ENCODE data around the gene SLC29A1. TPM values are rescaled to one million over a fixed set of nuclear protein-coding genes. Genes with fewer than 3 reads are reported as not detected.
A peak's percentile ranks its signal among the peaks of the same experiment; 100 is the strongest.

SLC29A1 gene
- total and polyA plus RNA-seq, 5 donors, result 63.2 to 177 (median 138) TPM

GRCh38 chr6:44211284-44211683 lies 12.1 kb upstream of the SLC29A1 start:
- no peak overlapping the region for H3K4me3 ChIP-seq (ENCODE audit: low read length)
- no peak for ATAC-seq
- H3K4me1 ChIP-seq (ENCODE audit: control insufficient read depth, insufficient read depth, low read length), result peaks cover 1% of the 10 kb centered on the region
- DNase-seq, result peak in 1 of 3 donors; percentile 12
- intact Hi-C loops (cut with DNase I), result no loop called here
- no peaks in the 10 kb centered on the region for H3K9me3 ChIP-seq (ENCODE audit: control insufficient read depth, low read length)
- no peak overlapping the region for H3K27ac ChIP-seq (ENCODE audit: low read length)
- no peaks in the 10 kb centered on the region for H3K27me3 ChIP-seq (ENCODE audit: control insufficient read depth, insufficient read depth)
- WGBS, result 88% methylated on average over 3 of the region's 3 CpGs

GRCh38 chr6:44214307-44214706 lies 9.1 kb upstream of the SLC29A1 start:
- Histone ChIP-seq H3K9me3 (ENCODE audit: control insufficient read depth, low read length) (no peaks in the 10 kb centered on the region), H3K4me3 (ENCODE audit: low read length) (no peak overlapping the region), H3K4me1 (ENCODE audit: control insufficient read depth, insufficient read depth, low read length) (peaks cover 6% of the 10 kb centered on the region), H3K27me3 (ENCODE audit: control insufficient read depth, insufficient read depth) (no peaks in the 10 kb centered on the region), H3K27ac (ENCODE audit: low read length) (no peak overlapping the region)
- WGBS, result 93% methylated on average over 6 of the region's 6 CpGs
- intact Hi-C loops (cut with DNase I), result no loop called here
- ATAC-seq, result no peak
- peak in 1 of 3 donors; percentile 12 for DNase-seq

- H3K4me1 ChIP-seq (ENCODE audit: control insufficient read depth, insufficient read depth, low read length), result peaks cover 8% of the 10 kb centered on the region
- intact Hi-C loops (cut with DNase I), result loop anchor here in 1 of 4 donors (5.0 kb wide), 1 partner anchor 40 kb away; no protein-coding TSS in a partner anchor
- no peaks in the 10 kb centered on the region for H3K27me3 ChIP-seq (ENCODE audit: control insufficient read depth, insufficient read depth)
- DNase-seq (peak; percentile 57 to 84 (median 82)), ATAC-seq (peak in 1 of 2 donors; percentile 2)
- H3K9me3 ChIP-seq (ENCODE audit: control insufficient read depth, low read length), result no peaks in the 10 kb centered on the region
- no peak within 1 kb of the TSS for H3K4me3 ChIP-seq (ENCODE audit: low read length)
- H3K27ac ChIP-seq (ENCODE audit: low read length), result peak within 1 kb of the TSS; percentile 51
- 36% methylated on average over 7 of the region's 7 CpGs for WGBS
These were observed 6.6 kb upstream of the SLC29A1 start, which contains the start of gene MYMX for GRCh38 chr6:44216677-44217331. MYMX (plus strand) TSS chr6:44216926; CDS start chr6:44217472, 546 bp downstream.

- Histone ChIP-seq H3K27ac (ENCODE audit: low read length) (peak overlapping the region; percentile 51), H3K27me3 (ENCODE audit: control insufficient read depth, insufficient read depth) (no peaks in the 10 kb centered on the region), H3K4me1 (ENCODE audit: control insufficient read depth, insufficient read depth, low read length) (peaks cover 13% of the 10 kb centered on the region), H3K4me3 (ENCODE audit: low read length) (no peak overlapping the region), H3K9me3 (ENCODE audit: control insufficient read depth, low read length) (no peaks in the 10 kb centered on the region)
- DNase-seq (peak; percentile 76 to 94 (median 91)), ATAC-seq (peak; percentile 0 to 14)
- intact Hi-C loops (cut with DNase I), result loop anchor here in 1 of 4 donors (5.0 kb wide), 1 partner anchor 40 kb away; no protein-coding TSS in a partner anchor
- WGBS, result 54% methylated on average over 16 of the region's 16 CpGs
These were observed 5.9 kb upstream of the SLC29A1 start for GRCh38 chr6:44217332-44218143.

- Histone ChIP-seq H3K9me3 (ENCODE audit: control insufficient read depth, low read length) (no peaks in the 10 kb centered on the region), H3K27ac (ENCODE audit: low read length) (peak overlapping the region; percentile 98), H3K4me3 (ENCODE audit: low read length) (peak overlapping the region; percentile 88), H3K27me3 (ENCODE audit: control insufficient read depth, insufficient read depth) (no peaks in the 10 kb centered on the region), H3K4me1 (ENCODE audit: control insufficient read depth, insufficient read depth, low read length) (peaks cover 18% of the 10 kb centered on the region)
- WGBS, result 1% methylated on average over 45 of the region's 45 CpGs
- DNase-seq (peak; percentile 90 to 96 (median 95)), ATAC-seq (peak; percentile 83)
- intact Hi-C loops (cut with DNase I), result loop anchor here in 1 of 4 donors (5.0 kb wide), 1 partner anchor 42 kb away; no protein-coding TSS in a partner anchor
These were observed 4.2 kb upstream of the SLC29A1 start for GRCh38 chr6:44219053-44219814.

GRCh38 chr6:44219815-44220784 lies 3.3 kb upstream of the SLC29A1 start:
- WGBS, result 55% methylated on average over 28 of the region's 28 CpGs
- Histone ChIP-seq H3K27me3 (ENCODE audit: control insufficient read depth, insufficient read depth) (no peaks in the 10 kb centered on the region), H3K9me3 (ENCODE audit: control insufficient read depth, low read length) (no peaks in the 10 kb centered on the region), H3K4me3 (ENCODE audit: low read length) (peak overlapping the region; percentile 88), H3K4me1 (ENCODE audit: control insufficient read depth, insufficient read depth, low read length) (peaks cover 22% of the 10 kb centered on the region), H3K27ac (ENCODE audit: low read length) (peak overlapping the region; percentile 68)
- intact Hi-C loops (cut with DNase I), result loop anchor here in 1 of 4 donors (5.0 kb wide), 1 partner anchor 43 kb away; no protein-coding TSS in a partner anchor
- ATAC-seq (no peak), DNase-seq (peak in 2 of 3 donors; percentile 40 to 49)

GRCh38 chr6:44220913-44221290 lies 2.5 kb upstream of the SLC29A1 start:
- ATAC-seq (no peak), DNase-seq (no peak)
- Histone ChIP-seq H3K4me3 (ENCODE audit: low read length) (no peak overlapping the region), H3K9me3 (ENCODE audit: control insufficient read depth, low read length) (no peaks in the 10 kb centered on the region), H3K4me1 (ENCODE audit: control insufficient read depth, insufficient read depth, low read length) (peaks cover 27% of the 10 kb centered on the region), H3K27me3 (ENCODE audit: control insufficient read depth, insufficient read depth) (no peaks in the 10 kb centered on the region), H3K27ac (ENCODE audit: low read length) (peak overlapping the region; percentile 77)
- intact Hi-C loops (cut with DNase I), result no loop called here
- 80% methylated on average over 4 of the region's 4 CpGs for WGBS

- DNase-seq (peak; percentile 94 to 98 (median 97)), ATAC-seq (peak; percentile 67 to 72)
- no peaks in the 10 kb centered on the region for H3K27me3 ChIP-seq (ENCODE audit: control insufficient read depth, insufficient read depth)
- H3K4me1 ChIP-seq (ENCODE audit: control insufficient read depth, insufficient read depth, low read length), result peaks cover 32% of the 10 kb centered on the region
- peak overlapping the region; percentile 77 for H3K27ac ChIP-seq (ENCODE audit: low read length)
- H3K4me3 ChIP-seq (ENCODE audit: low read length), result no peak overlapping the region
- 6% methylated on average over 4 of the region's 4 CpGs for WGBS
- intact Hi-C loops (cut with DNase I), result no loop called here
- H3K9me3 ChIP-seq (ENCODE audit: control insufficient read depth, low read length), result no peaks in the 10 kb centered on the region
These were observed 2.0 kb upstream of the SLC29A1 start for GRCh38 chr6:44221291-44221960.

- Histone ChIP-seq H3K4me3 (ENCODE audit: low read length) (no peak overlapping the region), H3K9me3 (ENCODE audit: control insufficient read depth, low read length) (no peaks in the 10 kb centered on the region), H3K27ac (ENCODE audit: low read length) (peak overlapping the region; percentile 77), H3K4me1 (ENCODE audit: control insufficient read depth, insufficient read depth, low read length) (peaks cover 35% of the 10 kb centered on the region), H3K27me3 (ENCODE audit: control insufficient read depth, insufficient read depth) (no peaks in the 10 kb centered on the region)
- intact Hi-C loops (cut with DNase I), result no loop called here
- WGBS, result 46% methylated on average over 2 of the region's 2 CpGs
- no peak for ATAC-seq
- DNase-seq, result no peak
These were observed 1.4 kb upstream of the SLC29A1 start for GRCh38 chr6:44221961-44222335.

Measured in right cardiac atrium (tissue), 5 donors.